ENCODE data around the gene ST3GAL3.

GRCh38 chr1:43803646-43804045, 96.3 kb downstream of the ST3GAL3 start:
- no peak for TF ChIP-seq CTCF (IDR thresholded peaks at IDR 0.05; ENCODE audit: low read depth, low read length)
- no peak for TF ChIP-seq POLR2A (IDR thresholded peaks at IDR 0.05; ENCODE audit: extremely low read depth, insufficient read length)

Data from NB4 (cell line).